SK-N-MC (cell line): ENCODE measurements around the gene ENPP3.

Source experiments
- DNase-seq: peaks from one replicate; pipeline ENCODE4 v3.0.0-alpha.2; 2011; ENCODE audit warnings: low read depth, low spot score
- H3K27ac ChIP-seq: fragments of 200-600 bp; sonication (generic); 2 replicates; pipeline ENCODE4 v1.5.1; 2016; ENCODE audit warnings: mixed run types
- H3K36me3 ChIP-seq: fragments of 200-600 bp; sonication (generic); 2 replicates; pipeline ENCODE4 v1.6.1; 2017; ENCODE audit warnings: antibody characterized with exemption, low read length, mixed read lengths; ENCODE audit not compliant: insufficient read depth
- H3K4me3 ChIP-seq: fragments of 200-600 bp; sonication (generic); 2 replicates; pipeline ENCODE4 v1.5.1; 2016
- H3K9ac ChIP-seq: fragments of 200-600 bp; sonication (generic); 2 replicates; pipeline ENCODE4 v1.8.0; 2017; ENCODE audit warnings: mixed run types, mixed read lengths; ENCODE audit not compliant: insufficient read length
- H3K9me3 ChIP-seq: fragments of 200-600 bp; sonication (generic); 2 replicates; pipeline ENCODE4 v1.6.1; 2017; ENCODE audit warnings: low read depth, mild to moderate bottlenecking, antibody characterized with exemption, low read length, moderate library complexity, mixed read lengths
- EZH2 ChIP-seq: fragments of 200-600 bp; sonication (generic); IDR thresholded peaks from one replicate; pipeline ENCODE4 v1.6.1; 2017; ENCODE audit warnings: antibody characterized with exemption
- FOXP2 ChIP-seq: optimal IDR thresholded peaks from 2 replicates; pipeline ENCODE3; 2011; ENCODE audit warnings: mild to moderate bottlenecking, moderate library complexity; ENCODE audit not compliant: insufficient read depth; ENCODE audit errors: extremely low read length, control extremely low read depth
- POLR2AphosphoS5 ChIP-seq: IDR thresholded peaks from 2 replicates; pipeline ENCODE4 v1.6.1; 2012; ENCODE audit warnings: mild to moderate bottlenecking, low read depth, low read length, borderline replicate concordance

Gene ENPP3

GRCh38 chr6:131795366-131795765 lies 158.3 kb downstream of the ENPP3 start:
- Histone ChIP-seq H3K36me3 (no peaks in the 10 kb centered on the region), H3K9ac (no peak overlapping the region), H3K9me3 (no peaks in the 10 kb centered on the region), H3K4me3 (no peak overlapping the region), H3K27ac (no peak overlapping the region)
- TF ChIP-seq FOXP2, result no peak
- no peak for TF ChIP-seq POLR2AphosphoS5
- TF ChIP-seq EZH2, result no peak
- DNase-seq, result no peak
